Measurements from ENCODE around the gene PLEKHA3.
"Not testable (repeated sequence)": the region's sequence is repeated elsewhere in the genome, so short reads cannot be mapped to it uniquely, and the experiment has no call there.

Gene PLEKHA3

DNA sequence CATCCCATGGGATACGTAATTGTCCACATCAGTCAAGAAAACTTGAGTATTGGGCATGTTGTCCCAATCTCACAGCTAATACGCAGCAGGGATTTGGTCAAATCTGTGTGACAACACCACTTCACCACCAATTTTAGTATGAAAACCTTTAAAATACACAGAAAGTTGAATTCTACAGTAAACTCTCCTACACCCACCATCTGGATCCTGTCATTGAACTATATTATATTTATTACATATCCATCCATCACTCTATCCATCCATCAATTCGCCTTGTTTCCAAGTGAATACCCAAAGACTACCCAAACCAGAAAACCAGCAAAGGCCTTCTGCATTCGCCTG, 1.0 kb upstream of the PLEKHA3 start:
- no peak for DNase-seq

DNA sequence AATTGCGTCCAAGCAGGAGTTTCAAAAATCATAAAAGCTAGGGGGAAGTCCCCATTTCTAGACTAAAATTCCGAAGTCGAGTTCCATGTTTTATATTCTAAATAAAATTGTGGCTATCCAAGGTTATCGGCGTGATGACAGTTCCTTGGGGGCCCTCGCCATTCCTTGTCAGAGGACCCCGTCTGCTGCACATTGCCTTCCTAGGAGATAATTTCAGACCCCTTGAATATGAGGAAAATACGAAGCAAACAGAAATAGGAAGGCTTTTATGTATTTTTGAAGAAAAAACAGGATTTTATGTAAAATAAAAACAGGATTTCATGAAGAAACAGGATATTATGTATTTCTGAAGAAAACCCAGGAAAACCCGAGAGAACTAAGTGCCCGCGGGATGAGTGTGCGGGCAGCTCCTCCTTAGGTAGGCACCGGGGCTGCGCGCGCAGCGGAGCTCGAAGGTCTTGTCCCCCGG, 465 bp upstream of the PLEKHA3 start:
- DNase-seq = peak; percentile 30

DNA sequence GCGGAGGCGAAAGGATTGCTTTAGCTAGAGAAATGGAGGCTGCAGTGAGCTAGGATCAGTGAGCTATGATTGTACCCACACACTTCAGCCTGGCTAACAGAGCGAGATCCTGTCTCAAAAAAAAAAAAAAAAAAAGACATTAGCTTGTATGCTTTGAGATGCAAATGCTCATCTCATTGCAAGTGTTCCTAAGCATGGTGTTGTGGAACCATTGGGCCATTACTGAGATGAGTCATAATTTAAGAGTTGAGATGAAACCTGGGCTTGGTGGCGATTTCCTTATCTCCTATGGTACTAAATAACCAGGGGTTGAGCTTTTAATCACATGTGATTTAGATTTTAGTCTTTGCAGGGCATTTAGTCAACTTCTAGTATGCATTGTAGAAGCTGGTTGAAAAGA, 2.2 kb downstream of the PLEKHA3 start:
- no peak for DNase-seq

DNA sequence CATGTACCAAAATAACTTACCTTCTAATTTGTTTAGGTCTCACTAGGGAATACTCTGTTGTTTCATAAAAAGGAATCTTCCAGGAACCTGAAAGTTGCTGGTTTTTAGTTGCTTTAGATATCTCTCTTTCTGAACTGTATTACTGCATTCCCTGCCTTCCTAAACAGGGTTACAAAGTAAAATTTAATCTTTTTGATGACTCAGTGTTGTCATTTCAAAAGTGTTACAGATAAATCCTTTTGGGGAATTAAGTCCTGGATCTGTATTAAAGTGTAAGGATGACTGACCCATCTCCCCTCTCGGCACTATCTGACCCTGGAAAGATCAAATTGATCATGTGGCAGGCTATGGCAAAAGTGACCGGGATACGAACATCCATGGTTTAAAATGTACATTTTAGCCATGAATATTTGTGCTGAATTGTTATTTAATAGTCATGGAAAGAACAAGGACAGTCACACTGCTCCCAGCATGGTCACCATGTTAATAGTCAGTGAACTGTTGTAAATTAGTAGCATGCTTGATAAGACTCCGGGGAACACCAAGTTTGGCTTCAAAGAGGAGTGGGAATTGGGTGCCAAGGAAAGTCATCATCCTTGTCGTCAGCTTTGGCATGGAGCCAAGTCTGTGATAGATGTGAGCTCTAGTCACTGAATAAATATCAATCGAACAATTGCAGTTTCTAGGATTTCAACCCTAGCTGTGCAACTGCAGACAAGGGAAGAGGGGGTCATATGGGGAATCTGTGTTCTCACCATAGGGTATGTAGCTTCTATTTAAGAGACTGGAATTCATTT, 4.2 kb downstream of the PLEKHA3 start:
- peak; percentile 48 for DNase-seq

DNA sequence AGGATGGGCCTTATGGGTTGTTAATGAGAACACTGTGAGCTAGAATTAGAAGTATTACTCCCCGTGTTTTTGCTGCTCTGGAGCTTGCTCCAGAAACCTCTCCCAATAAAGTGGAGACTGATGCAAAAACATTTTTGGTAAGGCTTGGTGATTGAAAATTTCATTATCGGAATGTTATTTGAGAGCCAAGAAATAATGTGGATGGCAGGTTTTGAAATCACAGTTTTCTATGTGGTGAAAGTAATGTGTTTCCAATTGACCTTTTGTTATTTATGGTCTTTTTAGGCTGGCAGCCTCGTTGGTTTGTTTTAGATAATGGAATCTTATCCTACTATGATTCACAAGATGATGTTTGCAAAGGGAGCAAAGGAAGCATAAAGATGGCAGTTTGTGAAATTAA, 5.1 kb downstream of the PLEKHA3 start:
- DNase-seq = no peak

DNA sequence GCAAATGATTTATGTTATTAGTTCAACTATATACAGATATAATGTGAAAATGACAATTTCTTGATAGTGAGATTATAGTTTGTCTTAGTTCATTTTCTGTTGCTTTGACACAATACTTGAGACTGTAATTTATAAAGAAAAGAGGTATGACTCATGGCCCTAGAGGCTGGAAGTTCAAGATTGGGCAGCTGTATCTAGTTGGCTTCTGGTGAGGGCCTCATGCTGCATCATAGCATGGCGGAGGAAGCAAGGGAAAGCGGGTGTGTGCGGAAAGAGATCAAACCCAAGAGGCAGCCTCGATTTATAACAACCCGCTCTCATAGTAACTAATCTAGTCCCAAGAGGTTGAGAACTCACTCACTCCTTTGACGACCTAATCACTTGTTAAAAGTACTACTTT, 11.4 kb downstream of the PLEKHA3 start:
- DNase-seq = no peak

DNA sequence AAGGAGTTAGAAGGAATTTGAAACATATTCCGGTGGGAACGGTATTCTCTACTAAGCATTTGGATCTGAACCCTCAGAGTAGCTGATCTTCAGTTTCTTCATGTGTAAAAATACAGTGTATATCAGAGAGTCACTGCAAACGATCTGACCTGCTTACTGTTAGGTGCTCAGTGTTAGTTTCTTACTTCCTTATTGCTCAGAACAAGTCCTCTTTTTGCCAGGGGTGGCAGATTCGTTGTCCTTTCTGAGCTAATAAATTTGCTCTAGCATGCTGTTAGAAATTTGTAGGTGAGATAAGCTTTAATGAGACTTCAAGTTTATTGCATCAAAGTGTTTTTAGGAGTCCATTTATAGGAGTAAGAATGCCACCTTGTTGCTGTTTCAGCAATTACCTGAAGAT, 15.8 kb downstream of the PLEKHA3 start:
- DNase-seq = no peak

DNA sequence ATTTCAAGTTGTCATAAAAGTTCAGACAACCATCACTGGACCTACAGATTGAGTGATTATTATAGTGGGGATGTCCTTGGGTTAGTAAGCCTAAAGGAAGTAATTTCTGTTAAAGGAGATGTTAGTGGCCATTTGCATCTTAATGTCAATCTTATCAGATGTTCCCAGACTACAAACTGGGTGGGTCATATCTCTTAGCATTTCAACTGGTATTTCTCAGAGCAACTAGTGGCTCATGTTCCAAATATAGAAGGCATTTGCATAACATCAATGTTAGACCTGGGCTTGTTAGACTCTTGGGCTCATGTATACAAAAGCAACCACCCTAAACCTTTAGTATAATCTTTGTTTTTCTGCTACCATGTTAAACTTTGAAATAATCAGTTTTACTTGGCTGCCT, 17.9 kb downstream of the PLEKHA3 start:
- DNase-seq = no peak

DNA sequence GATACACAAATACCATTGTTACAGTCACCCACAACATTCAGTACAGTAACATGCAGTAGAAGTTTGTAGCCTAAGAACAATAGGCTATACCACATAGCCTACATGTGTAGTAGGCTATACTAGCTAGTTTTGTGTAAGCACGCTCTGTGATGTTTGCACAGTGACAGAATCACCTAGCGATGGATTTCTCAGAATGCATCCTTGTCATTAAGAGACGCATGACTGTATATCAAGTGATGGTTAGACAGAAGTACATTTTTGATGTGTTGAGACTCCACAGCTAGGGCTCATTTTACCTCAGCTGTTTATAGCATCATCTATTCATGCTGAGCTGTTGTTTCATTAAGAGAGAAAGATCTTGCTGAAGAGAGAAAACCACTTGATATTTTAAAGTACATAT, 19.4 kb downstream of the PLEKHA3 start:
- no peak for DNase-seq

DNA sequence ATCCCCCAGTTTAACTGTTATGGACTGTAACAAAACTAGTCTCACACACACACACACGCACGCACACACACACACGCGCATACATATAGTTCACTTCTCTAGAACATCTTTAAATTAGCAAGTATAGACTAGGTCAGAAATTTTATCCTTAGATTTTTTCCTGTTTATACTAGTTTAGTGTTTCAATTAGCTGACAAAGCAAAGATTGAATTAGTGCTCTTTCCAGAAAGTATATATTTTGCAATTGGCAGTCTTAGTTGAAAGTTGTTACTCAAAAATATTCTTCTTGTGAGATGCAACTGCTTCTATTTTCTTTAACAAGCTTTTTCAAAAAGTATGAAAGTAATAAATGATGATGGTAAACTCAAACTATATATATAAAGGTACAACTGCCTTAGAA, 22.5 kb downstream of the PLEKHA3 start:
- no peak for DNase-seq

DNA sequence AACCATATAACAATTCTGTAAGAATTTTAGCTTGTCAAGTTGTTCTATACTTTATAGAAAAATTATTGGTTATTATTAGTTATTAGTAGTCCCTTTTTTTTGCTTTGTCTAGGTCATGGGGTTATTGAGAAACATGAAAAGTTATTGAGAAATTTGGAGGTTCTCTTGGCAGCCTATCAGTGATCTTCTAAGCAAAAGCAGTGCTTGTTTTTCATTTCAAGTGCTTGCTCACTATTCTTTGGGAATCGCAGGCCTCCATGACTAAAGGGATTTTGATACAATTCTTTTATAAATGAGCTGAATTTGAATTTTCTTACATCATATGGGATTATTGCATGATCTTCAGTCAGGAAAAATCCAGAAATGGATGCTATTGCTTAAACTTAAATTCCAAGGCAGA, 25.8 kb downstream of the PLEKHA3 start:
- no peak for DNase-seq

DNA sequence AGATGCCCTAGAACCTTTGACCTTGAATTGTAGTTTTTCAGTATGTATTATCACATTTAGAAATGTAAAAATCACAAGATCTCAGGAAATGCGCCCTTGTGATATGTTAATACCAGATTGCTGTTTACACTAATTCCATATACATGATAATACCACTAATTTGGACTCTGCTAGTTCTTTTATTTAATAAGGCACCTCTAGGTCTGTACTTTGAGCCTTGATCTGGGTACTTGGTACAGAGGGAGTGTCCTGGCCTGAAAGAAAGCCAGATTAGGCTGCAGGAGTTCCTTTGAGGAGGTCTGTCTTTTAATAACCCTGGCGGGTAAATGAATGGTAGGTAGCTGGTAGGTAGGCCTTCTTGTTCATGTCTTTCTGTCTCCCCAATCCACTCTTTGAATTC, 26.3 kb downstream of the PLEKHA3 start:
- DNase-seq = no peak

DNA sequence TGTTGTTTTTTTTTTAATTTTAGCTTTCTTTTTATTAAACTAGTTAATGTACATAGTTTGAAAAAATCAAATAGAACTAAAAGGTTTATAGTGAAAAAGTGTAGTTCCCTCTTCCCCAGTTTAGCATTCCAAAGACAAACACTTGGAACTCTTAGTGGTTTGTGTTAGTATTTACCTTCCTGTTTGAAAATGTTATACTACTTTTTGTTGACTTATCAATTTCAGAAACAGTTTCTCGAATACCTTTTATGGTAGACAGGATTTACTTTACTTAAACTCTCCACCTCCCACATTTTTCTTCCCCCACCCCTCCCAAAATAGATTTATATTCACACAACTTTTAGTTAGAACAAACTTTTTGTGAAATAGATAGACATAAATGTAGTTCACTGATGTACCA, 26.7 kb downstream of the PLEKHA3 start:
- DNase-seq = no peak

DNA sequence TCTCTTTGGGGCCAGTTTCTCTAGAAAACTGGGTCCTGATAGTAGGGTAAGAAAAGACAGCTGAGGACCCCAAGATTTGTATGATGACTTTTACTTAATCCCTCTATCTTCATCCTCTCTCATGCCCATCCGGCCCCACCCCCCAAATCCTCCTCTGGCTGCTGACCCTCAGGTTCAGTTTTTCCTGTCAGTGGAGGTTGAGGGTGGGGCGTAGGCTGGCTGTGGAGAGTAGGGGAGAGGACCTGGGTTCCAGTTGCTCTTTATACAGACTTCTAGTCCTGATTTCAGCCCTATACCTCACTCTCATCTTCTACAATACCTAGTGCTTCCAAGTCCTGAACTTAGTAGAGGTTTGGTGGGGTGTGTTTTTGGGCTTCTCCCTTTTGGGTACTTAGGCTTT, 28.4 kb downstream of the PLEKHA3 start:
- no peak for DNase-seq

DNA sequence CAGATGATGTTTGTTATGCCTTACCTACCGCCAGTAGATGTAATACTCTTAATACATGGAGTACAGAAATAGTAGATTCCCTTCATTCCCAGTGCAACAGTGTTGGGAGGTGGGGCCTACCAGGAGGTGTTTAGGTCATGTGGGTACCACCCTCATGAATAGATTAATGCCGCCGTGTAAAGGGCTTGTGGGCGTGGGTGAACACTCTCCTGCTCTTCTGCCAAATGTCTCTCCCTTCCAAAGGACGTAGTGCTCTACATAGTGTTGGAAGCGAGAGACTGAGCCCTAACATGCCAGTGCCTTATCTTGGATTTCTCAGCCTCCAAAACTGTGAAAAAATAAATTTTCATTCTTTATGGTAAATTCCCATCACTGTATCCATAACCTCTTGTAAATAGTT, 30.1 kb downstream of the PLEKHA3 start:
- no peak for DNase-seq

DNA sequence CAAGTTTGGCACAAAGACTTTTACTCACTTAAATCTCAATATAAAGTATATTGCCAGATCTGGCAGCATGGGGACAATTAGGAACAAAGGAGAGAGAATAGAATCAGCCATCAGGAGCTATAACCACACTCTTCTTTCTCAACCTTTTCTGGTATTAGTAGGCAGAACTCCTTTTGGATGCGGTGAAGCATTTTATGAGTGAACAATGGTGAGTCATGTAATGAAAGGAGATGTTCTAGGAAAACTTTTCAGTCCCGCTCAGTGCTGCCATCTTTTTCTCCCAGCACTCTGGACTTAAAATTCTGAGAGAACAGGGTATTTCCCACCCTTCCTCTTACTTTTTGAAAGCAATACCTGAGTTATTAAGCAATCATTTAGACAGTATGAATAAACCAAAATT, 32.2 kb downstream of the PLEKHA3 start:
- DNase-seq = no peak

DNA sequence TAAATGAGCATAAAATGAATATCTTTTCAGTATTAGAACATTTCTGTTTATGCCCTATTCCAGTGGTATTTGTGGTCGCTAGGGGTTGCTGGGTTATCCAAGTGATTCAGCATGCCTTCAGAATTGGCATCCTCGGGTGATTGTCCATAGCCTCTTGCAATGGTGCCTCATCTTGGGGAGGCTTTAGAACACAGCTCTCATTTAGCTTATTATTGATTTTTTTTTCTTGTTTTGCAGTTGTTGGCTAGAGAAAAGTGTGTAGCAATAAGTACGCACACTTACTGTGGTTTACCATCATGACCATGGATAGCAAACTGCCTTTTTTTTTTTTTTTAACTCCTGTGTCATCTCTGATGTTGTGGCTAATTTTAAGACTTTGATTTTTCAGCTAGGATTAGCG, 33.6 kb downstream of the PLEKHA3 start:
- no peak for DNase-seq

DNA sequence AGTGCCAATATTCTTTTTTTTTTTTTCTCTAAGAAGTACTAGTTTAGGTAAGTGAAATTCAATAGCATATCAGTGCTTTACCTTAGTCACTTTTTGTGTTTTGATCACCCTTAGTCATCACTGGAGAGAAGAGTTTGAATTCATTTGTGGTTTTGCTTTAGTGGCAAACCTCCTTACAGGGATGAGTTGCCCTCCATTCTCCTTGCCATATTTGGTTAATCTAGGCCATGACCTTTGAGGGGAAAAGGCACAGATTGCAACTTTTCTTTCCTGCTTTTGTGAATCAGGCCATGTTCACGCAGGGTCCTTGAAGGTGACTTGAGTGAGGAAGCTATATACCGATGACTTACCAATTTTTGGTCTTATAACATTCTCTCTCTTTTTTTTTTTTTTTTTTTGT, 34.4 kb downstream of the PLEKHA3 start:
- DNase-seq = no peak

DNA sequence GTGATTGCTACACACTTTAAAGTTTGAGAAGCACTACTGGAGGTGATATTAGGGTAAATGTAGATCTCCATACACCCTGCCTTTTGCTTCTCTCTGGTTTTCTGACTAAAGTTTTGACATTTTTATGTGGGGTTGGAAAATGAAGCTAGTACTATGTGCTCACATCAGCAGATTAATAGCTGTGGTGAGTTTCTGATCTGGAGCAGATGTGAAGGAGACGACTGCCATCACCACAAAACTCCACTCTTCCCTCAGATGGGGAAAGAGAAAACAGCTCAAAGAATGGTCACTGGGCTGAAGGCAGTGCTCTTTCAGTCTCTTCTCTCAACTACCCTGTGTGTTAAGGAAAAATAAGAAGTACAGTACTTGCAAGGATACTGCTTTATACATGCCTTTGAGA, 37.2 kb downstream of the PLEKHA3 start:
- DNase-seq = no peak

DNA sequence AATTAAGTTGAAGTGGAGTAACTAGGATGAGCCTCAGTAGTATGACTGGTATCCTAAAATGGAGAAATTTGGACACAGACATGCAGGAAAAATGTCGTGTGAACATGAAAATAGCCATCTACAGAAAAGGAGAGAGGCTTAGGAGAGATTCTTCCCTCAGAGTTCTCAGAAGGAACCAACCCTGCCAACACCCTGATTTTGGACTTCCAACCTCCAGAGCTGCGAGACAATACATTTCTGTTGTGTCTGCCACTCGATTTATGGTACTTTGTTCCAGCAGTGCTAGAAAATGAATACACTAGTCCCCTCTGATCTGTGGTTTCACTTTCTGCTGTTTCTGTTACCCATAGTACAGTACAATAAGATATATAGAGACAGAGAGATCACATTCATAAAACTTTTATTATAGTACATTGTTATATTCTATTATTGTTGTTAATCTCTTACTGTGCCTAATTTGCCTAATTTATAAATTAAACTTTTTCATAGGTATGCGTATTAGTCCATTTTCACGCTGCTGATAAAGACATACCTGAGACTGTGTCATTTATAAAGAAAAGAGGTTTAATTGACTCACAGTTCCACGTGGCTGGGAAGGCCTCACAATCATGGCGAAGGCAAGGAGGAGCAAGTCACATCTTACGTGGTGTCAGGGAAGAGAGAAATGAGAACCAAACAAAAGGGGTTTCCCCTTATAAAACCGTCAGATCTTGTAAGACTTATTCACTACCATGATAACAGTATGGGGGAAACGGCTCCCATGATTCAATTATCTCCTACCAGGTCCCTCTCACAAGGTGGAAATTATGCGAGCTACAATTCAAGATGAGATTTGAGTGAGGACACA, 41.3 kb downstream of the PLEKHA3 start:
- no peak for DNase-seq

DNA sequence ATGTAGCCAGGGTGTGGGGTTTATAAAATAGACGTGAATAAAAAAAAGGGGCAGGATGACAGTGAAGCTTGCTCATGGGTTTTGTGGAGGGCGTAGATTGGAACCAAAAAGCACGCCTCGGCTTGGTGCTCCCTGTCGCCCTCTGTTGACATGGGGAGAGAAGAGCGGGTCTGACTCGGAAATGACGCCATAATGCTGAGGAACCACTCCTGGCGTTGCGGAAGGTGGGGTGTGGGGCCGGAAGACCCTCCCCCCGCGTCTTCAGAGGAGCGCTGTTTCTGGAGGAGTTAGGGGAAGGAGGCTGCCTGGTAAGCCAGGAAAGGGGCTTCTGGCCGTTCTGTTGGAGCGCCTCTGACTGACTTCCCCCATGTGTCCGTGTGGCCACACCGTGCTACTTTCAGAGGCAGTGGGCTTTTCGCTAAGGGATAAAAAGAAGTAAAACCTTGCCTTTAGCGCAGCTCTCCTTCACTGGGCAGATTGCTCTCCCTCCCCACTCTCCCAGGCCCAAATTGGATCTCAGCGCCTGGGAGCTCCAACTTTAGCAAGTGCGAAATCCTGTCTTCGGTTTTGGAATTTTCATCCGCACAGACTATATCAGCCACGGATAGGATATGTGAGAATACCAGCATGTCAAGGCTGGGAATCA, 42.8 kb downstream of the PLEKHA3 start:
- peak; percentile 91 for DNase-seq

DNA sequence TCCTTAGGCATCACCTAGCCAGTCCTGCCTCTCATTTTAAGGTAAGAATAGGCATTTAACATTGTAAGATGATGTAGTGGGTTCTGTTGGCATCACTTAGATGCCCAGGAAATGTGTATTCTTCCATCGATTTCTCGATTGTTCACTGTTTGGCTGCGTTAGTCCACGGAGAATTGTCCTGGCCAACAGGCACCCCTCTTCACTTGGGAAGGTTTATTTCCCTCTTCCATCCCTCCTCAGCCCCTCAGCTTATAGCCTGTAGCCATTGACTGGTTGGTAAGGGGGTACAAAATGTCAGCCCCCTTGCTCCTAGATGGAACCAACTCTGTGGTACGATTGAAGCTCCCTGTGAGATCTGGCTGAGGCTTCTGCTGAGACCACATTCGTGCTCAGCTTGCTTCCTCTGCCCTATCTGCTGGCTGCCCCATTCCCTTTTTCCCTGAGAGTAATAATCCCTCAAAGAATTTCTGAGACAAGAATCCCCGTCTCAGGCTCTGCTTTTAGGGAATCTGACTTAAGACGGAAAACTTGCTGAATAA, 43.4 kb downstream of the PLEKHA3 start:
- no peak for DNase-seq

DNA sequence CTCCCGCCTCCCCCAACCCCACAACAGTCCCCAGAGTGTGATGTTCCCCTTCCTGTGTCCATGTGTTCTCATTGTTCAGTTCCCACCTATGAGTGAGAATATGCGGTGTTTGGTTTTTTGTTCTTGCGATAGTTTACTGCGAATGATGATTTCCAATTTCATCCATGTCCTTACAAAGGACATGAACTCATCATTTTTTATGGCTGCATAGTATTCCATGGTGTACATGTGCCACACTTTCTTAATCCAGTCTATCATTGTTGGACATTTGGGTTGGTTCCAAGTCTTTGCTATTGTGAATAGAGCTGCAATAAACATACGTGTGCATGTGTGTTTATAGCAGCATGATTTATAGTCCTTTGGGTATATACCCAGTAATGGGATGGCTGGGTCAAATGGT, 44.8 kb downstream of the PLEKHA3 start:
- not testable (repeated sequence) for DNase-seq

DNA sequence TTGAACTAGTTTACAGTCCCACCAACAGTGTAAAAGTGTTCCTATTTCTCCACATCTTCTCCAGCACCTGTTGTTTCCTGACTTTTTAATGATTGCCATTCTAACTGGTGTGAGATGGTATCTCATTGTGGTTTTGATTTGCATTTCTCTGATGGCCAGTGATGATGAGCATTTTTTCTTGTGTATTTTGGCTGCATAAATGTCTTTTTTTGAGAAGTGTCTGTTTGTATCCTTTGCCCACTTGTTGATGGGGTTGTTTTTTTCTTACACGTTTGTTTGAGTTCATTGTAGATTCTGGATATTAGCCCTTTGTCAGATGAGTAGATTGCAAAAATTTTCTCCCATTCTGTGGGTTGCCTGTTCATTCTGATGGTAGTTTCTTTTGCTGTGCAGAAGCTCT, 45.2 kb downstream of the PLEKHA3 start:
- DNase-seq = not testable (repeated sequence)

Measured in NCI-H748 treated with DMSO at 0.1 percent for 48 hours (cell line).